Adrenal gland (tissue), 5 donors: Measurements from ENCODE around the gene CCDC85C.

Experiments used
- CTCF ChIP-seq, 6 experiments: fragments of 450-650 bp in 4 of 6; fragments of 200-600 bp in 2 of 6; sonication (generic) in 1 of 6; IDR thresholded peaks; 1 replicate in 5 of 6; 2 replicates in 1 of 6; pipeline versions ENCODE4 v1.5.1 to v1.8.0; 2016 to 2021; ENCODE audit warnings: antibody characterized with exemption in 6 of 6, mild to moderate bottlenecking in 2 of 6, moderate library complexity in 1 of 6
- POLR2A ChIP-seq, 2 donors: fragments of 450-650 bp; IDR thresholded peaks; one replicate each; pipeline ENCODE4 v1.6.1; 2017; ENCODE audit warnings: antibody characterized with exemption in 2 of 2, mild to moderate bottlenecking in 2 of 2, moderate library complexity in 1 of 2
- donor health status: DM: no; HTN: no; CAD: no.

- TF ChIP-seq CTCF (IDR thresholded peaks at IDR 0.05) (no peak), POLR2A (IDR thresholded peaks at IDR 0.05) (no peak)
Measured at GRCh38 chr14:99589031-99589441, 15.0 kb downstream of the CCDC85C start.
